ENCODE data around the gene PRSS35.
"Not testable (repeated sequence)": the region's sequence is repeated elsewhere in the genome, so short reads cannot be mapped to it uniquely, and the experiment has no call there.

The PRSS35 gene

GRCh38 chr6:83514466-83514865 is 2.1 kb downstream of the PRSS35 start:
- DNase-seq (ENCODE audit: extremely low spot score, insufficient read length, low read depth) (no peak), FAIRE-seq (no peak)

DNA sequence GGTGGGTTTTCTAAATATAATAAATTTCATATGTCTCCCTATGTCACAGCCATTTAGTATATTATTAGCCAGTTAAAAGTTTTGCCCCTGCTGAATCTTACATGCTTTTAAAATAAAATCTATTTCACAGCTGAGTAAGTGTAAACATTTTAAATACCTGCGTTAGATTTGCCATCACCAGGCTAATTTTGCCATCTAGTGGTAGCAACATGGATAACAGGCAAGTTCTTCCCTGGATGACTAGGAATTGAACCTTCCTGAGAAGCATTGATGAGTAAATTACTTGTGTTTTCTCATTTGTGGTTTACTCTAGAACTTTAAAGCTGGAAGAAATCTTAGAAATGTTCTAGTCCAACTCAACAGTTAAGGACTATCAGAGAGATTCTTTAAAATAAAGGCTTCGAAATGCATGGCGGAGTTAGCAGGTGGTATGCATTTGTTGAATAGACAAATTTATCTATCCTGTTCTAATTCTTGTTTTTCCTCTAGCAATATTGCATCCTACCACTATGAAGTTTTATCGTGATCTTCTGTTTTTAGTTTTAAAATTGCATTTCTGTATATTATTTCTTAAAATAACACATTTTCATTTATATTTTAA is 2.6 kb downstream of the PRSS35 start:
- FAIRE-seq = peak; percentile 83
- peak; percentile 11 for DNase-seq (ENCODE audit: extremely low spot score, insufficient read length, low read depth)

DNA sequence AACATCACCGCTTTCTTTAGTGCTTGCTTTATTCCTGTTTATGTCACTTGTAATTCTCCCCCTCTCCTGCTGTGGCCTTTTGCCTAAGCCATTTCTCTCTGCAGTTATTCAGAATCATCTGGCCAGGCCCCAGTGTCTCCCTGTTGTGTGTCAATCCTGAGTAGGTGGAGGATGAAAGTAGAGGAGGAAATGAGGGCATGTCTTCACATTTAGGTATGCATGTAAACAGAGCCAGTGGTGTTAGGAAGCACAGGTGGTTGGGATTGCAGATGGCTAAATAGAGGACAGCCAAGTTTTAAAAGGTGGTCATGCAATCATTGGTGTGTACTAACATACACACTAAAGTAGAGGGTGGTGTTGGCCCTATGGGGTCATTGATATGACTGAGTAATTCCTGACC is 5.2 kb downstream of the PRSS35 start:
- DNase-seq (ENCODE audit: extremely low spot score, insufficient read length, low read depth) = no peak
- FAIRE-seq = no peak

DNA sequence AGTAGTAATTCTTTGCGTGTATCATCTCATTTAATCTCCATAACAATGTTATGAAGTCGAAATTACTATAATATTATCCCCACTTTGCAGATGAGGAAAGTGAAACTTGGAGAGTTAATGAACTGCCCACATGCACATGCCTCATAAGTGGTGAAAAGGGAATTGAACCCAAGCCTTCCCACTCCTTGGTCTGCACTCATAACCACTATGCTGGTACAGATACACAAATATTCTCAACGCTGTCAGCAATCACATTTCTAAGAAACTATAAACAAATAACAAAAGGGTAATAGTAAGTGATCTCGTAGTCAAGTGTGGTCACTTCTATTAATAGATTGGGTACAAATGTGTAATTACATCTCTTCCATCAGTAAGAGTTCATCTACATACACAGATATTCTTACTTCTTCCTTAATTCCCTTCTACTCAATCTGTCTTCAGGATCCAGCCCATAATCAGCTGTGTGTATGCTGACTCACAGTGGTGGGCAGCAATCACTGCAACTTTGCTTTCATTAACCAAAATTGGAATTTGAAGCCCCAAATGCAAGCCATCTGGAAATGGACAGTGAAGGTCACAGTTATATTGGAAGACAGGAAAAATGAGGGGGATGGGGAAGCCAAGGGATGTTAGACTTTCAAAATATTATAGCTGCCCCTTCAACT is 6.6 kb downstream of the PRSS35 start:
- no peak for DNase-seq (ENCODE audit: extremely low spot score, insufficient read length, low read depth)
- FAIRE-seq = no peak

- FAIRE-seq = peak; percentile 69
These were observed 23.8 kb downstream of the PRSS35 start for GRCh38 chr6:83536034-83536646.

GRCh38 chr6:83536647-83537589 is 24.6 kb downstream of the PRSS35 start:
- DNase-seq (ENCODE audit: extremely low spot score, insufficient read length, low read depth) = no peak
- no peak for FAIRE-seq

More at GRCh38 chr6:83536034-83536646, 23.8 kb downstream of the PRSS35 start:
- DNase-seq (ENCODE audit: extremely low spot score, insufficient read length, low read depth) = no peak

DNA sequence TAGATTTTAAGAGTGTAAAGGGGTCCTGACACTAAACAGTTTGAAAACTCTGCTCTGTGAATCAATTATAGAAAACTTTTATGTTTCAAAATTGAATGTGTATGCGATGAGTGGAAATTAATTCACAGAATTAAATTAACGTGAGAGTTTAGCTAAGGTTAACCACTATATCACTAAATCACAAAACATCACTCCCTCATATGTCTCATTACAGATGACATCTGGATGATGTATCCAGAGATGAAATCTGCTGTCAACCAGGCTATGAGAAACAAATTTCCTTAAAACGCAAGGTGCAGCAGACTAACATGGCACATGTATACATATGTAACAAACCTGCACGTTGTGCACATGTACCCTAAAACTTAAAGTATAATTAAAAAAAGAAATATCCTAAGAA is 27.3 kb downstream of the PRSS35 start:
- FAIRE-seq = no peak
- no peak for DNase-seq (ENCODE audit: extremely low spot score, insufficient read length, low read depth)

- FAIRE-seq = no peak
- no peak for DNase-seq (ENCODE audit: extremely low spot score, insufficient read length, low read depth)
These were observed 34.3 kb downstream of the PRSS35 start for GRCh38 chr6:83546636-83547035.

- DNase-seq (ENCODE audit: extremely low spot score, insufficient read length, low read depth); FAIRE-seq: not testable (repeated sequence)
These were observed 38.1 kb downstream of the PRSS35 start for GRCh38 chr6:83550482-83550881.

GRCh38 chr6:83551748-83552147 is 39.4 kb downstream of the PRSS35 start:
- DNase-seq (ENCODE audit: extremely low spot score, insufficient read length, low read depth); FAIRE-seq: not testable (repeated sequence)

DNA sequence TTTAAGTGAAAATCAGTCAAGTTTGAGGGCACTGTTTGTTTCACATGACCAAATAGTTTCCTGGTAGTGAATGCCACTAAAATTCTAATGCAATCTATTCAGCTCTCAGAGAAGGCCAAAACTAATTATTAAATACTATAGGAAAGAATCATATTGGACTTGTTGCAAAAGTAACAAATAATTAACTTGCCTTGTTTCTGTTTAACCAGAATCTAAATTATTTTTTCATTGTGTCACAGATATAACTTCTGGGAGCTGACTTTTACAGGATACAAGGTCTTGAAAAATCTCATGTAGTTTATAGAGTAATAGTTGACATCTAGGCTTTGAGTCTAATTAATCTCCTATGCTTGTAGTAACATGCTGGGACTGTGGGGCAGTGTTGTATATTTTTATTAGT is 44.5 kb downstream of the PRSS35 start:
- DNase-seq (ENCODE audit: extremely low spot score, insufficient read length, low read depth) (no peak), FAIRE-seq (no peak)

DNA sequence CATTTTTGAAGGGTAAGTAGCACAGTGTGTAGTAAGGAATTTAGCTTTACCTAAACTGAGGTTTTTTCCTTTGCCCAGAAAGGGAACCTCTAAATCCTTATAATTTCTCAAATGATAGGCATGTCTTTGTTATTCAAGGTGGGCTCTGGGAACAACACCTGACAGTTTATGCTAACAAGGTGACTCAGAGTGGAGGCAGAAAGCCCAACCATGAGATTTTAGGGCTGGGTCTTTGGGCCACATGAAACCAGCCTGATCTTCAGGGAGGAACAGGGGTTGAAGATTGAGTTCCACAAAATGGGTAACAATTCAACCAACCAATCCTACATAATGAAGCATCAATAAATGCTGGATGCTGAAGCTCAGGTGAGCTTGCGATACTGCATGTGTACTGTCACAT is 46.6 kb downstream of the PRSS35 start:
- no peak for FAIRE-seq
- DNase-seq (ENCODE audit: extremely low spot score, insufficient read length, low read depth) = no peak

DNA sequence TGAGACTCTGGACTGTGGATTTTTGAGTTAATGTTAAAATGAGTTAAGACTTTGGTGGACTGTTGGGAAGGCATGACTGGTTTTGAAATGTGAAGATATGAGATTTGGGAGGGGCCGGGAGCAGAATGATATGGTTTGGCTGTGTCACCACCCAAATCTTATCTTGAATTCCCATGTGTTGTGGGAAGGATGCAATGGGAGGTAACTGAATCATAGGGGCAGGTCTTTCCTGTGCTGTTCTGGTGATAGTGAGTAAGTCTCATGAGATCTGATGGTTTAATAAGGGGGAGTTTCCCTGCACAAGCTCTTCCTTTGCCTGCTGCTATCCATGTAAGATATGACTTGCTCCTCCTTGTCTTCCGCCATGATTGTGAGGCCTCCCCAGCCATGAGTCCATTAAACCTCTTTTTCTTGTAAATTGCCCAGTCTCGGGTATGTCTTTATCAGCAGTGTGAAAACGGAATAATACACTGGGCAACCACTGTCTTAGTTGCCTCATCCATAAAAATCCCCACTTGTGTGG is 59.4 kb downstream of the PRSS35 start:
- not testable (repeated sequence) for DNase-seq (ENCODE audit: extremely low spot score, insufficient read length, low read depth); FAIRE-seq

DNA sequence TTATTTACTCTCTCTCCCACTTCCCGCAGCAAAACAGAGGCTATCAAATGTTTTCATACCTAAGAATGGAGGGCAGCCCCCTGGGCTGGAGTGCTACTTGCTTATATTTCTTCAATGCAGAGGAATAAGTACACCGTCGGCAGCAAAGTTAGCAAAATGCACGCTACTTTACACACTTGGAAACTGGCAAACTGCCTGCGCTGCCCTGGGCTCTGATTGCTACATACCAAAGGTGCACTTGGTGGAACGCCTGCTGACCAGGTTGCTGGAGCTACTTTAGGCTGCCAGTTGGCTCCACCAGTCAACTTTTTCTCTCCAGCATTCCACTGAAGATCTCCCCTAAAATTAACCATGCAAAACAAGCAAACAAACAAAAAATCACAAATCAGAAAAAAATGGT is 62.4 kb downstream of the PRSS35 start:
- DNase-seq (ENCODE audit: extremely low spot score, insufficient read length, low read depth) (no peak), FAIRE-seq (no peak)

Data from GM18507 (cell line).